RPMI7951 (cell line): ENCODE data around the gene ZNF101. TPM values are rescaled to one million over a fixed set of nuclear protein-coding genes. Genes with fewer than 3 reads are reported as not detected.
"Not testable (repeated sequence)": the region's sequence is repeated elsewhere in the genome, so short reads cannot be mapped to it uniquely, and the experiment has no call there.

Source experiments
- DNase-seq: peaks from one replicate; pipeline ENCODE4 v3.0.0-alpha.2; 2012; ENCODE audit warnings: low read depth
- total RNA-seq: library from RNA; depleted of rRNA; stranded (reverse); fragments of >200 nt; shearing (Covaris generic); gene quantifications from 2 replicates; pipeline ENCODE4 v1.2.3, GENCODE V29; 2014

ZNF101 gene
- total RNA-seq, 1 experiment from 2014 or later = 5.2 TPM

- DNase-seq = no peak
These were observed 6.9 kb upstream of the ZNF101 start for GRCh38 chr19:19661675-19662251.

GRCh38 chr19:19662344-19662743, 6.3 kb upstream of the ZNF101 start:
- DNase-seq = no peak

GRCh38 chr19:19662871-19663255, 5.8 kb upstream of the ZNF101 start:
- no peak for DNase-seq

DNA sequence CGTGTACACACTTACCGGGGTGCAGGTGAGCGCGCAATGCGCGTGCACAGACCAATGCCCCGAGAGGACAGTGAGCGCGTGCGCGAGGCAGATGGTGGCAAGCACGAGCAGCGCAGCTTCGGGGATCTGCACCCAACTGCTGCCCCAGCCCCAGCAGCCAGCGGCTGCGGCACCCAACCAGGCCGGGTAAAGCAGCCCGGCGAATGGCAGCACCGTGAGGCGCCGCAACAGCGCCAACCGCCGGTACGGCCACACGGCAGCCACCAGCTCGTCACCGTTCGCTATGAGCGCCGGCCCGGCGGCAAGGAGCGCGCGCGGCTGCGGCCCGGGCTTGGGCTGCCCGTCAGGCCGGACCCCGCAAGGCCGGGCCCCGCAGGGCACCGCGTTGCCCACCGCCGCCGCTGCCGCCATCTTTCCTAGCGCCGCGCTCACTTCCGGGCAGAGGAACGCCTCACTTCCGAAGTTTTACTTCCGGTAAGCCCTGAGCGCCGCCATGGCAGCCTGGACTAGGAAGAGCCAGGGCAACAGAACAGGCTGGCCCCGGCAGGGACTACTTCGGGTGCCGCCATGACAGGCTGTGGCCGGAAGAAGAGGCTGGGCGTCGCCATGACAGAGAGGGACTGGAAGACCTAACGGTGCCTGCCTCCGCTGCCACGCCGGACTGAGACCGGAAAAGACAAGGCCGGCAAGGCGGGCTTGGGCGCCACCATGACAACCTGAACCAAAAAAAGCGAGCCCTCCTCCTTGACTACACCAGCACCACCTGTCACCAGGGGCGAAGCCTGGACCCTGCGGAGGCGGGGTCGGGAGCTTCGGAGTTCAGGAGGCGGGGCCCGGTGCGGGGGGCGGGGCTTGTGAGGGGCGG, 5.2 kb upstream of the ZNF101 start, which contains the start of gene ATP13A1:
Gene ATP13A1, minus strand, starts transcription at position 421 of the 865 bp plus-strand sequence. Its CDS starts 10 bp downstream, at position 411.
- peak; percentile 93 for DNase-seq

GRCh38 chr19:19665420-19665948, 3.2 kb upstream of the ZNF101 start:
- DNase-seq = not testable (repeated sequence)

DNA sequence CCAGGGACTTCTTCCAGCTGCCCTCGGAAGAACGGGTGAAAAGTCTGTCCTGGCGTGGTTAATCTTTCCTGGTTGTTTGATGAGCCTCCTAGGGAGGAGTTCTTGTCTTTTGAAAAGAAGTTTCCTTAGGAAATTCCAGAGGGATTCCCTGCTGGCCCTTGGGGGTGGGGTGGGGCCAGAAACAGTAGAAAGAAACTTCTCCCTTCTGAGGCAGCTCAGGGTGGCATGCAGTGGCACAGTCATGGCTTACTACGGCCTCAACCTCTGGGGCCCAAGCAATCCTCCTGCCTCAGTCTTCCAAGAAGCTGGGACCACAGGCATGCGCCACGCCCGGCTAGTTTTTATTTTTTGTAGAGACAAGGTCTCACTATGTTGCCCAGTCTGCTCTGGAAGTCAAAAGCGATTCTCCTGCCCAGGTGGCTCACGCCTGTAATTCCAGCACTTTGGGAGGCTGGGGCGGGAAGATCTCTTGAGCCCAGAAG, 1.5 kb downstream of the ZNF101 start:
- no peak for DNase-seq

GRCh38 chr19:19672816-19673215, 4.2 kb downstream of the ZNF101 start:
- DNase-seq = no peak

DNA sequence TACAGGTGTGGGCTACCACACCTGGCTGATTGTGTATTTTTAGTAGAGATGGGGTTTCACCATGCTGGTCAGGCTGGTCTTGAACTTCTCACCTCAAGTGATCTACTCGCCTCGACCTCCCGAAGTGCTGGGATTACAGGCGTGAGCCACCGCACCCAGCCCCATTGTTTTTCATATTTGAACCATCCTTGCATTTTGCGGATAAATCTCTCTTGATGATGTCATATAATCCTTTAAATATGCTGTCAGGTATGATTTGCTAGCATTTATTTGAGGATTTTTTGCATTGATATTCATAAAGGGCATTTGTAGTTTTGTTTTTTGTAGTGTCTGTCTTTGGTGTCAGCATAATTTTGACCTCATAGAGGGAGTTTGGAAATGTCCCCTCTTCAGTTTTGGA, 5.7 kb downstream of the ZNF101 start:
- DNase-seq = no peak

DNA sequence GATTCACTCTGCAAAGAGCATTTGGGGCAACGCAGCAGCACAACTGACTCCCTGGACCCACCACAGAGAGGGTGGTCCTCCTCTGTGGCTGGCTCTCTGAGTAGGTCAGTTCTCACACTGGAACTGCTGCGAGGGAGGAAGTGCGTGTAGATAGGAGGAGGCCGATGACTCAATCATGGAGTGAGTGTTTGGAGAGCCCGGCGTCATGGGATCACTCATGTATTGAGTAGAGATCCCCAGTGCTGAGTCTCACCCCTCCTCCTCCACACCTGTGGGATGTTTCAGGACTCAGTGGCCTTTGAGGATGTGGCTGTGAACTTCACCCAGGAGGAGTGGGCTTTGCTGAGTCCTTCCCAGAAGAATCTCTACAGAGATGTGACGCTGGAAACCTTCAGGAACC, 8.9 kb downstream of the ZNF101 start:
- DNase-seq = no peak

GRCh38 chr19:19679176-19680073, 10.8 kb downstream of the ZNF101 start:
- no peak for DNase-seq

- DNase-seq = not testable (repeated sequence)
These were observed 17.5 kb downstream of the ZNF101 start for GRCh38 chr19:19686119-19686518.

DNA sequence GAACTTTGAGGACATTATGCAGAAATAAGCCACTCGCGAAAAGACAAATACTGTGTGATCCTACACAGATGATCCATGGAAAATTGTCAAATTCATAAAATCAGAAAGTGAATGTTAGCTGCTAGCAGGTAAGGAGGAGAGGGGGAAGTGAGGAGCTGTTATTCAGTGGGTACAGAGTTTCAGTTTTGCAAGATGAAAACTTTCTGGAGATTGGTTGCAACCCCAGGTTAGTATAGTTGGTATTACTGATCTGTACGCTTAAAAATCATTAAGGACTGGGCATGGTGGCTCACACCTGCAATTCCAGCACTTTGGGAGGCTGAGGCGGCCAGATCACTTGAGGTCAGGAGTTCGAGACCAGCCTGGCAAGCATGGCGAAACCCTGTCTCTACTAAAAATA, 17.9 kb downstream of the ZNF101 start:
- DNase-seq = no peak

DNA sequence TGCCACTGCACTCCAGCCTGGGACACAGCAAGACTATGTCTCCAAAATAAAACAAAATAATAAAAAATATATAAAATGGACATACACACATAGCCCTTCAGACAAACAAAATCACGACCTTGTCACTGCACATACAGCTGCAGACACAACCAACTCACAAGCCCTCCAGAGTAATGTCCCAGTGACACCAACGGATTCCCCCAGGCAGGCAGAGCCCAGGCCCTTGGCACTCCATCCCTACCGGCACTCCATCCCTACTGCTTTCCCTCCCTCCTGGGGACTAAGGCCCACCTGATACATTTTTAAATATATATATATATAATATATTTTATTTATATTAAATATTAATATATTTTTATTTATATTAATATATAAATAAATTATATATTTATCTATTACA, 18.5 kb downstream of the ZNF101 start:
- peak; percentile 34 for DNase-seq

GRCh38 chr19:19689023-19689422, 20.4 kb downstream of the ZNF101 start:
- DNase-seq = not testable (repeated sequence)

- DNase-seq = no peak
These were observed 23.0 kb downstream of the ZNF101 start for GRCh38 chr19:19691683-19692082.

- no peak for DNase-seq
These were observed 27.7 kb downstream of the ZNF101 start for GRCh38 chr19:19696386-19696785.

DNA sequence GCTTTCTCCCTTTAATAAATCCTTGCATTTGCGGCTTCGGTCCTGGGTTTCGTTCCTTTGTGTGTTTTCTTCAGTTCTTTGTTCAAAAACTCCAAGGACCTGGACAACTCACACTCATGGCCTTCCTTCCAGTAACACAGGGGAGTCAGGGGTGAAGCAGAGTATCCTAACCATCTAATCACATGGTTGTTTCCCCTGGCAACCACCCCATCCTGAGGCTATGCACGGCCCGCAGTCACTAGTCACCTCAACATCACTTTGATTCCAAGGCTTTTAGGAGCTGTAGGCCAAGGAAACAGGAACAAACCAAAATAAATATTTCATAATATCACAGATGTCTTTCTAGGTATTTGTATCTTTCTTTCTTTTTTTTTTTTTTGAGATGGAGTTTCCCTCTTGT, 28.9 kb downstream of the ZNF101 start:
- DNase-seq = no peak

GRCh38 chr19:19700493-19700892, 31.9 kb downstream of the ZNF101 start:
- DNase-seq = not testable (repeated sequence)

DNA sequence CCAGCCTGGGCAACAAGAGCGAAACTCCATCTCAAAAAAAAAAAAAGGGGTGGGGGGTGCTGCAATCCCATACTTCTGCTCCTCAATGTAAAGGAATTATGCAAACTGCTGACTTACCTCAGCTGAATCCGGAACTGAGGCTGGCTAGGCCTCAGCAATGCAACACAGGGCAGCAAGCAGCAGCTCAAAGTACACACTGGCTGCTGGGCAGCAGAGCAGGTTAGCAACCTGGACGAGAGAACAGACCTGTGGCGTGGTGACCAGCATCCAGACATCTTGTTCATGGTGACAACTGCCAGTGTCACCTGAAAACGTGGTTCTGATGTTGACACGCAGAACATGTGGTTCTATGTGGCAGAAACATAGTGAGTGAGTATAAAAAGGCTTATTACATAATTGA, 36.2 kb downstream of the ZNF101 start:
- DNase-seq = no peak

DNA sequence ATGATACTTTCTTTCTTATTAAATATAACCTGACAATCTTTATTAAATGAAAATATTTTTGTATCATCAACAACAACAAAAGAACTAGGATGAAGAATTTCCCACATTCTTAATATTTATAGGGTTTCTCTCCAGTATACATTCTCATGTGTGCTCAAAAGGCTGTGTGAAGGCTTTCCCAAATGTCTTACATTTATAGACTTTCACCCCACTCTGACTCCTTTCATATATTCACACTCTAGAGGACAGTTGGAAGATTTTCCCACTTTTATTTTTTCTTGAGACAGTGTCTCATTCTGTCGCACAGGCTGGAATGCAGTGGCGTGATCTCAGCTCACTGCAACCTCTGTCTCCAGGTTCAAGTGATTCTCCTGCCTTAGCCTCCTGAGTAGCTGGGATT, 41.9 kb downstream of the ZNF101 start:
- no peak for DNase-seq

- DNase-seq = no peak
These were observed 42.8 kb downstream of the ZNF101 start for GRCh38 chr19:19711306-19711933.
